GM19099 (cell line): ENCODE data around the gene PTPRS.

Source experiments
- POLR2A ChIP-seq: IDR thresholded peaks from 3 replicates; pipeline ENCODE4 v1.6.1; 2011; ENCODE audit warnings: low read depth; ENCODE audit not compliant: insufficient read length; ENCODE audit errors: extremely low read depth

Gene PTPRS

DNA sequence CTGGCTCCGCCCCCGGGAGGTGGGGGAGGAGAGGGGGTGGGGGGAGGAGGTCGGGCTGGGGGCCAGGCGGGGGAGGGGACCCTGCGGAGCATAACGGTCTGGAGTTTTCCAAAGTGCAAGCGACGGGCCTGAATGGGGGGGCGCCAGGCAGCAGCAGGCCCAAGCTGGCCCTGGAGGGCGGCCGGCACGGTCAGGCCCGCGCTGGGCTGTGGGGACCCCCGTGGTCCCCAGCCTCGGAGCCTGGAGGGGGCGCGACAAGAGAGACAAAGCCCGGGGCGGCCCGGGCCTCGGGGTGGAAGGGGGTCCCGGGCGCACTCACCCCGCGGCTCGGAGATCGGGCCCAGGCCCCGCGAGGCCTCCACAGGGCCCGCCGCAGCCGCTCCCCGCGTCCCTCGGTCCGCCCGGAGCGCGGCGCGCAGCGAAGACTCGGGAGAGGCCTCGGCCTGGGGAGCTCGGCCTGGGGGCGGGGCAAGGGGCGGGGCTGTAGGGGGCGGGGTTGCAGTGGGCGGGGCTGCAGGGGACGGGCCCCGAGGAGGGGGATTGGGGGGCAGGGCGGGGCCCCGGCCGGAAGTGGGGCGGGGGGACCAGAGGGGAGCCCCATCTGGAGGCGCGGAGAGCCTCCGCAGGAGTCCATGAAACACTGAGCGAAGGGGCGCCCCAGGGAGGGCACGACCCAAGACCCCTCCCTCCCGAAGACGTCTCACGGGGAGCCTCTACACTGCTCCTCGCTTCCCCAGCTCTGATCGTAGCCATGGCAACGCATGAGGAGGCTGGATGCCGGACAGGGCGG, 47.6 kb downstream of the PTPRS start:
- TF ChIP-seq POLR2A = no peak

DNA sequence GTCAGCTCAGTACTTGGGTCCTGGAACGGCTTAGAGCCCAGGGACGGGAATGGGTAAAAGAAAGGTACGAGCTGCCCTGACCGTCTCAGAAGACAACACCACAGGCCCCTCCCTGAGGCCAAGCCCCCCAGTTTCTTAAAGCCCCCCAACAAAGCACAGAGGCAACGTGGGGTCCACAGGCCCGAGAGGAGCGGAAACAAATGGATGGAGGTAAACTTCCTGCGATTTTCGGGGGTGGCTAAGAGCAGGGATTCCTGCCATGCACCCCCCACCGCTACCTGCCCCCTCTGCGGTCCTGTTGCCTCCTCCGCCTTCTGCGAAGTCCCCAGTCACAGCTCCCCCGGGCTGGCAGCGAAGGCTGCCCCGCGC, 48.2 kb downstream of the PTPRS start:
- no peak for TF ChIP-seq POLR2A

DNA sequence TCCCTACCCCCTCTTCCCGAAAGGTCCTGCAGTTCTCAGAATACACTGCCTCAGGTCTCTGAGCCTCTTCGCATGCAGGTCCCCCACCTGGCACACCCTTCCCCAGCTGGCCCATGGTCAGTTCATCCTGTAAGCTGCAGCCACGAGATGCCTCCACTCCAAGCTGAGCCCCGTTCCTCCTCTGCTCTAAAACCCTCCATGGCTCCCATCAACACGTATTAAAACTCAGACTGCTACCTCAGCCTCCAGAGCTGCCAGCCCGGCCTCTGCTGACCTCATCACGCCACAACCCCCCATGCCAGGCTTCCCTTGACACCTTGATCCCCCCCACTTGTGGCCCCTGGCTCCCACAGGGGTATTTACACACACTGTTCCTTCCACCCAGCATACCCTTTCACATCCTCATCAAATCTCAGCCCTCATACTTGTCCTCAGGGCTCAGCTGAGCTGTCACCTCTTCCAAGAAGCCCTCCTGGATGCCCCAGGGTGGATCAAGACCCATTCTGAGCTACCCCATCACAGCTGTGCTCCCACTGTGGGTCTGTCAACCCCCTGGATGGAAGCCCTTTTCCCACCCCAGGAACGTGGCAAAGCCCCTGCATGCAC, 48.9 kb downstream of the PTPRS start:
- no peak for TF ChIP-seq POLR2A
